CD4-positive, alpha-beta T cell treated with Interleukin-12 subunit alpha and Interleukin-12 subunit beta, for 1 hour (primary cell): ENCODE results near the gene INSR.
"Not testable (repeated sequence)": the region's sequence is repeated elsewhere in the genome, so short reads cannot be mapped to it uniquely, and the experiment has no call there.

Experiments
- DNase-seq: peaks from one replicate; pipeline ENCODE4 v3.0.0-alpha.2; 2020

The INSR gene

DNA sequence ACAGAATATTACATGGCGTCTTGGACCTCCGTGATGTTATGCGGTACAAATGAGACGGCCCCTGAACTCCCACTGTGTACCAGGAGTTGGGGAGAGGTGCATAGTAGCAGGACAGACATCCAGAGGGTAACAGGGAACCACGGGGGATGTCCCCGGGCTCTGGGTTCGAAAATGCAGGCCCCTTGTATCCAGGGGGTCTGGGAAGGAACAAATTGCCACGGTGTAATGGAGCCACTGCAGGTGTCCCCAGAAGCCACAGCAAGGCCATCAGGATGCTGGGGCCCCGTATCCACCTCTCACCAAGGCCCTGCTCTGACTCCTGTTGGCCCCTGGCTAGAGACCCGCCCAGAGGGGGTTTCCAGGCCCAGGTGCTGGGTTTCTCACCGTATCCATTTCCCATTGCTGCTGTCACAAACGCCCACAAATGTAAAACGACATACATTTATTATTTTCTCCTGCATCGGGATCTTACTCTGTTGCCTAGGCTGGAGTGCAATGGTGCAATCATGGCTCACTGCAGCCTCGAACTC is 77.8 kb downstream of the INSR start:
- no peak for DNase-seq

DNA sequence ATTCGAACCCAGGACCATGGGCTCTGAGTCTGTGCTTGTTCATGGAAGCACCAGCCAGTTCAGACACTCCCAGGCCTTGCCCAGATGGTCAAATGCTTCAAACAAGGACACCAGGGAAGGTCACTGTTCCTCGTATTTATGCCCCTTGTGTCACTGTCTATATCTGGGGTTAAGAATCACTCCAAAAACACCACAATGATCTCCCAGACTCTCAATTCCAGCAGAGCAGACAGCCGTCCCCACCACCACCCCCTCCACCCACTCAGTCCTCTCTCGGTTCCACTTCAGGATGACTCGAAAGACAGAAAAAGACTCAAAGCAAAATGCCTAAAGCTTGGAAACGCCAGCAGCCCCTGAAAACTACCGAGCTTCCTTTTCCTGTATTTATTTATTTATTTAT is 79.0 kb downstream of the INSR start:
- DNase-seq = no peak

DNA sequence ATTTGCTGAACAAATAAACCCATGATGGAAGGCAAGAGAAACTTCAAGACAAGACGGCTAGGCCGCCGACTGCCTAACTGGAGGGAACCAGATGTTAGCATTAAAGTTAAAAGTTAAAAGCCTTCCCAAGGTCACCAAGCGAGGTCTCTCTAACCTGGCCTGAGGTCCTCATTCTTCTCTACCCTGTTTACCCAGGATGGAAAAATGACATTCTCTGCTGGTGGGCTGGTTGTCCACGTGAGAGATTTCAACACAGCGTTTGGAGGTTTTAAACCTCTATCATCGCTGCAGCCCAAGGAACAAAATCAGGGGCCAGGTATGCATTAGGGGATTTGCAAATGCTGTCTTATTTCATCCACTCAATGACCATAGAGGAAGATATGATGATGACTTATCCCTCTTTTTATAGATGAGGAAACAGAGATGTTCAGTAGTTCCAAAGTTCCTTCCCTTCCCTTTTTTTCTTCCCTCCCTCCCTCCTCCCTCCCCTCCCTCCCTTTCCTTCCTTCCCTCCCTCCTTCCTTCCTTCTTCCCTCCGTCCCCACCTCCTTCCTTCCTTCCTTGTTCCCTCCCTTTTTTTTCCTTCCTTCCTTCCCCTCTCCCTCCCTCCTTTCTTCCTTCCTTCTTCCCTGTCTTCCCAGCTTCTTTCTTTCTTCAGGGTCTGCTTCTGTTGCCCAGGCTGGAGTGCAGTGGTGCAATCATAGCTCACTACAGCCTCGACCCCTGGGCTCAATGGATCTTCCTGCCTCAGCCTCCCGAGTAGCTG is 79.7 kb downstream of the INSR start:
- no peak for DNase-seq

DNA sequence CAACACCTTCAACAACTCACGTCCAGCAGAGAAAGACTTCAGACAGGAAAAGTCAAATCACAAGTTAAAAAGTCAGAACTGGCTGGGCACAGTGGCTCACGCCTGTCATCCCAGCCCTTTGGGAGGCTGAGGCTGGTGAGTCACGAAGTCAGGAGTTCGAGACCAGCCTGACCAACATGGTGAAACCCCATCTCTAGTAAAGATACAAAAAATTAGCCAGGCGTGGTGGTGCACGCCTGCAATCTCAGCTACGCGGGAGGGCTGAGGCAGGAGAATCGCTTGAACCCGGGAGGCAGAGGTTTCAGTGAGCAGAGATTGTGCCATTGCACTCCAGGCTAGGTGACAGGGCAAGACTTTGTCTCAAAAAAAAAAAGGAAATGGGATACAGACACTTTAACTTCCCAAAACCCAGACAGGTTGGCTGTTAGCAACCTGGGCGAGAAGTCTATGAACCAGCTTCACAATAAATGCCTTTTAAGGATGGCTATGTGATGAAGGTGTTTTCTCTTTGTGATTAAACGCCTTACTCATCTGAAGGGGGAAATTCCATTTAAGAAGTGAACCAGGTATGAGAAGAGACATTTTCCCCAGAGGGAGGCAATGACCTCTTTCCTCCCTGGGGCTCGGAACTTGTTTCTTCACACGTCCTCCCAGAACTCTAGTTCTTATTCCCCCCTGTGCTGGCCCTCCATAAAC is 80.4 kb downstream of the INSR start:
- DNase-seq = no peak

DNA sequence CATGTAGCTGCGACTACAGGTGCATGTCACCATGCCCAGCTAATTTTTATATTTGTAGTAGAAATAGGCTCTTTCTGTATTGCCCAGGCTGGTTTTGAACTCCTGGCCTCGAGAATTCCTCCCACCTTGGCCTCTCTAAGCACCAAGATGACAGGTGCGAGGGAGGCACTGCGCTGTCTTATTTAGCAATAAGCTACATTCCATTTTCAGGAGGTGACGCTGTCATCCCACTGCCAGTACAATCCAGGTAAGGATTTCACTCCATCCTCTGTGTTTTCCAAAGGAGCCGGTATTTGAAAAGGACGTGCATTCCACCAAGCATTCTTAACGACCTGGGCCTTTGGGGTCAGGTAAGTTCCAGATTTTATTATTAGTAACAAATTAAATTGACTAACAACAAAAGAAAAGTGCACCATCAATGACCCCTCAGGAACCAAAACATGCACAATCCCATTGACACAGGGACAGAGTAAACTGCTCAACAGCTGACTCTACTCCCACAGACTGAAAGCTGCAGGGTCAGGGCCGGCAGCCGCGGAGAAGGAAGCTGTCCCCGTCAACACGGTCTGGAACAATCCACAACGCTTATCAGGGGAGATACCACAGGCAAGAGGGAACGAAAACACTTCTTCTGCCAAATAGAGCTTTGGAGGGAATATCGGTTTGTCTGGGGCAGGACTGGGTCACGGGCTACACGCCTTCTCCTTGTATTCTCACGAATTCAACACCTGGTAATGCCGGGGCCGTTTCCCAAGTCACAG is 82.8 kb downstream of the INSR start:
- DNase-seq = no peak

DNA sequence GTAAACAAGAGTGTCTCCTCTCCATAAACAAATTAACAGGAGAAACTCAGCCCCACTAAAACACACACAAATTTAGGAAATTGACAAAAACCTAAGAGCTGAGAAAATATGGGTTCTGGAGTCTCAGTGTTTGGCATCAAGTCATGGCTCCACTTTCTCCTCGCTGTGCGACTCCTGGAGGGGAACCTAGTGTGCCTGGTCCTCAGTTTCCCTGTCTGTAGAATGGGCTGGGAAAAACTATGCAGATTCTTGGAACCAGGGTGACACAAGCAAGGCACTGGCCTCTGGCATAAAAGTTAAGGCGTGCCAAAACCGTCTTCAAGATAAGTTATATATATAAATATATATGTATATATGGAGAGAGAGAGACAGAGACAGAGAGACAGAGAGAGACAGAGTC is 83.9 kb downstream of the INSR start:
- DNase-seq = no peak

DNA sequence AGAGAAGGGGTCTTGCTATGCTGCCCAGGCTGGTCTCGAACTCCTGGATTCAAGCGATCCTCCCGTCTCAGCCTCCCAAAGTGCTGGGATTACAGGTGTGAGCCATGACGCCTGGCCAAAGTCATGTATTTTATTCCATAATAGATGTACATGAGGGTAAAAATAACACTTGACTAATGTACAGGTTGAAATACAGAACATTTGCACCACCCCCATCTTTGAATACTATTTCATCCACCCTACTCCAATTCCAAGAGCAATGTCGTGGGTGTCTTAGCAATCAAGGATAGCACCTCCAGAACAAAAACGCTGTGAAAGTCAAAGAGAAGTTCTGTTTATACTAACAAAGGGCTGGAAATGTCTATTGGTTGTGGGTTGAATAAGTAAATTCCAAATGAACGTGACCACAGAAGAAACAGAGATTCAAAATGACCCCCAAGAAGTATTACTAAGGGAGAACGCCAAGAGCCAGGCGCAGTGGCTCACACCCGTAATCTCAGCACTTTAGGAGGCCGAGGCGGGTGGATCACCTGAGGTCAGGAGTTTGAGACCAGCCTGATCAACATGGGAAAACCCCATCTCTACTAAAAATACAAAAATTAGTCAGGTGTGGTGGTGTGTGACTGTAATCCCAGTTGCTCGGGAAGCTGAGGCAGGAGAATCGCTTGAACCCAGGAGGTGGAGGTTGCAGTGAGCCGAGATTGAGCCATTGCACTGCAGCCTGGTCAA is 84.5 kb downstream of the INSR start:
- DNase-seq = not testable (repeated sequence)

DNA sequence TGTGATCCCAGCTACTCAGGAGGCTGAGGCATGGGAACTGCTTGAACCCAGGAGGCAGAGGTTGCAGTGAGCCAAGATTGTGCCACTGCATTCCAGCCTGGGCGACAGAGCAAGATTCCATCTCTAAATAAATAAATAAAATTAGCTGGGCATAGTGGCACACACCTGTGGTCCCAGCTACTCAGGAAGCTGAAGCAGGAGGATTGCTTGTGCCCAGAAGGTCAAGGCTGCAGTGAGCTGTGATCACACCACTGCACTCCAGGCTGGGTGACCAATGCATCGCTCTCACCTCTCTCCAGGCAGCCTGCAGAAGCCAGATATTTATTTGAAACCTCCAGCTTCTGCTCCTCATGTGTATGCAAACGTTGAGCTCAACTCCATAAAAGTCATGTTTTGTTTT is 85.2 kb downstream of the INSR start:
- DNase-seq = not testable (repeated sequence)

DNA sequence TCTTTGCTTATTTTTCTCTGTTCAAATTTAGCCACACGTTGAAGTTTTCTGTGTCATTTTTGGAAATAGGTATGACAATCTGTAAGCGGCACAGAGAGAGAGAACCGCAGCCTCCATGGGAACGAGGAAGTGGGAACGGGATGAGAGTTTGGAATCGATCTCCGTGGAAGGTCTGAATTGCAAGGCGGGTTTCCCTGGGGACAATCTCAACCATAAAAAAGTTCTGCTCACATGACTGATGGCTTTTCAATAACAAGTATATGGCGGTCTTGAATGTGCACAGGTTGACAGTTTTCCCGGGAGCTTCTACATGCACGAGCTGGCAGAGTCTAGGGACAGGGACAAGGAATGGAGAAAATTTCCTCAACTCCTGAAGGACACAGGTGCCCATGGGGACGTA is 90.9 kb downstream of the INSR start:
- no peak for DNase-seq

DNA sequence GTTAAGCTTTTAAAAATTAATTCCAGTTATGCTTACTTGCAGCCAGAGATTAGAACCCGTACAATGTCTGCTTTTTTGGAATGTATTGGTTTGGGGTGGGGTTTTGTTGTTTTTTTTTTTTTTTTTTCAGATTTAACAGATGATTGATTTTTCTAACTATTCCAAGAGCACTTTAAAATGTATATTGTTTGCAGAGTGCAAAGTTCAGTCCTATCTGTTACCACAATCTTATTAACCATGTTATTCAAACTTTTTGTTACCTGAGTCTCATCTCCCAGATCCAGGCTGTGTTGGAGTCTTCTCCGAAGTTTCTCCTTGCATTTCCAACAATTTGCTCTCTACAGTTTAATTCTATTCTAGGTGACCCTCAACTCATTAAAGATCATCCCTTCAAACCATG is 91.3 kb downstream of the INSR start:
- DNase-seq = no peak

DNA sequence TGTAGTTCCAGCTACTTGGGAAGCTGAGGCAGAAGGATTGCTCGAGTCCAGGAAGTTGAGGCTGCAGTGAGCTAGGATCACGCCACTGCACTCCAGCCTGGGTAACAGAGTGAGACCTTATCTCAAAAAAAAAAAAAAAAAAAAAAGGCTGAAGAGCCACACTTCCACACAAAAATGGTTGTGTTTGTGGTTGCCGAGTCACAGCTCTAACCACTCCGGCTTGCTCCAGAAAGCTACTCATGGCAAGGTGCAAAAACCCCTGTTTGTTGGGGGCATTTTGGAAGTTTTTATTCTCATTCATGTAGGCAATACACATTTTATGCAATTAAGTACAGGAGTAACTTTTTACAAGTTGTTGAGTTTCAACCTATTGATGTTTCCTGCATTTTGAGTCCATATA is 93.5 kb downstream of the INSR start:
- no peak for DNase-seq

DNA sequence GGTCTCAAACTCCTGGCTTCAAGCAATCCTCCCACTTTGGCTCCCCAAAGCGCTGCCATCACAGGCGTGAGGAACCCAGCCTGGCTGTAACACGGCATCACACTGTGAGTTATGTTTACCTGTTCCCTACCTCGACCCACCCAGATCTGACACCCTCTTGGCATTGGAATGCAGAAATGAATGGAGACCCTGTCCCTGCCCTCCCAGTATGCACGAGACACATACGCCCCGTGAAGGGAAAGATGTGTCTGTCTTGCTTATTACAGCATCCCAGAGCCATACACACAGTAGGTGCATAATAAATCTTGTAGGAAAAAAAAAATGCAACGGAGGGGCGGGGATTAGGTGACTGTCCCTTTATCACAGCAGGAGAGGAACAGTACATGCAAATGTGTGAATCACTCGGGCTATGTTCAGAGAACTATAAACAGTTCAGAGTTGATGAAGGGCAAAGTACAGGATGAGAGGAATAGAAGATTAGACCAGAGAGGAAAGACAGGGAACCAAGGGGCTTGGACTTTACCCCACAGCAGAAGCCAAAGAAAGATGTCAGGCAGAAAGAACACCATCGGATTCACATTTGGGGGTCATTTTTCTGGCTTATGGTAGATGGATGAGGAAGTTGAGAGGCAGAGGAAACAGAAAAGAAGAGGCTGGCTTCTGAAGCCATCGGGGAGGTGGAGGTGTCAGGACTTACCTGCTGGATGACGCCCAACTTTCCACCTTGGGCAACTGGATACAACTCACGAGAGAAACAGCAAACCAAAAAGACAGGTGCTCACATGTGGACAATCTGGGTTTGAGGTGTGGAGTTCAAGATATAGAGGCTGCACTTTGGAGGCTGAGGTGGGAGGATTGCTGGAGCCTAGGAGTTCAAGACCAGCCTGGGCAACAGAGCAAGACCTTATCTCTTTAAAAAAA is 94.3 kb downstream of the INSR start:
- DNase-seq = no peak

DNA sequence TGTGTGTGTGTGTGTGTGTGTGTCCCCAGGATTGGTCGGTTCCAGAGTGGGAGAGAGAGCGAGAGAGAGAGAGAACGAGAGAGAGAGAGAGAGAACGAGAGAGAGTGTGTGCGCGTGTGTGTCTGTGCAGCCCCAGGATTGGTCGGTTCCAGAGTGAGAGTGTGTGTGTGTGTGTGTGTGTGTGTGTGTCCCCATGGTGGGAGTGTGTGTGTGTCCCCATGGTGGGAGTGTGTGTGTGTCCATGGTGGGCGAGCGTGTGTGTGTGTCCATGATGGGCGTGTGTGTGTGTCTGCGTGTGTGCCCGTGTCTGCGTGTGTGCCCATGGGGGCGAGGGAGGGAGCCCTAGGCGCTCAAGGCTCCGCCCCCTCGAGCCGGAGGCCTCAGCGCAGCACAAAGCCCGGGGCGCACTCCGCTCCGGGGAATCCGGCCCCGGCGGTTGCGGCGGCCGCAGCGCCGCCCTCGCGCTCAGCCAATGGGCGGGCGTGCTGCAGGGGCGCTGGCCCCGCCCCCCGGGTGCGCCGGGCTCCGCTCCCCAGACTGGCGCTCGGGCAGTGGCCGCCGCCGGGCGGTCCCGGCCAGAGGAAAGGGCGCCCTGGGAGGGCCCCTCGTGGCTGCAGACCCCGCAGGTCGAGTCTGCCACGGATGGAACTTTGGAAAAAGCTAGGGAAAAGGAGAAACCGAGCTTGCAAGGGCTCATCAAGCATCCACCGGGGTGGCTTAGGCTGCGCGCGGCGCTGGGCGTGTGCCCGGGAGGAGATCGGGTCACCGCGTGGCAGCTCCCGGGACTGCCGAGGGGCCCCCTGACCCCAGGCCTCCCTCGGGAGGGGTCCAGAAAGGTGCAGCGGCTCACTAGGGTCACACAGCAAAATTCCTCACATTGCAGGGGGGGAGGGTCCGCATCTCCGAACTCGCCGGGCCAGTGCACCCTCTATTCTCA is 96.2 kb downstream of the INSR start:
- DNase-seq = peak; percentile 93

DNA sequence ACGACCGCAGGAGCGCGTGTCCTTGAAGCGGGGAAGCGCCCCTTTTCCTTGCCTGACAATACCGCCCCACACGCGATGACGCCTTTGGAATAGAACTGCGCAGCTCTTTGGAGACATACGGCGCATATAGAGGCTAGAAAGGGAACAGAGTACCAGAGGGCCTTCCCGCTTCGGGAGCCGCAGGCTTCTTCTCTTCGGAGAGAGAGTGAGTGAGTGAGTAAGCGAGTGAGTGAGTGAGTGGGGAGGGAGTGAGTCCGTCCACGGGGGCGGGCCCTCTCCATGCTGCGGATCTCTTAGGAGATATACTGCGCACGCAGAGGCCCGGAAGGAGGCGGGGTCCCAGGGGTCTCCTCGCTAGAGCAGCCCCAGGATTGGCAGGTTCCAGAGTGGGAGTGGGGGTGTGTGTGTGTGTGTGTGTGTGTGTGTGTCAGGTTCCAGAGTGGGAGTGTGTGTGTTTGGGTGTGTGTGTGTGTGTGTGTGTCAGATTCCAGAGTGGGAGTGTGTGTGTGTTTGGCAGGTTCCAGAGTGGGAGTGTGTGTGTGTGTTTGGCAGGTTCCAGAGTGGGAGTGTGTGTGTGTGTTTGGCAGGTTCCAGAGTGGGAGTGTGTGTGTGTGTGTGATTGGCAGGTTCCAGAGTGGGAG is 97.0 kb downstream of the INSR start:
- DNase-seq = peak; percentile 85

DNA sequence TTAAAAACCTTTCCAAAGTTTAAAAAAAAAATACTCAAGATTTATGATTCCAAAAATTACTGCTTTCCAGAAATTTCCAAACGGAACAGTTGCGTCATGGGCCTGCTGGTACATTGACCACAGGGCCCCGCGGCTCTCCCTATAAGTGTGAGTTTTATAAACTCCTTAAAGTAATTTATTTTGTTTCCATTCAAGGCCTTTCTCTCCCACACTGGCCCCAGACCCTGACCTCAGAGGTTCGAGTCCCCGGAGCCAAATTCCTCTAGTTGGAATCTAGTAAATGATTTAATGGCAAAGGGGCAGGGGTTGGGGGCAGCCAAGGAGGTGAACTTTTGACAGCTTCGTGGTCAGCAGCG is 97.5 kb downstream of the INSR start:
- DNase-seq = no peak

DNA sequence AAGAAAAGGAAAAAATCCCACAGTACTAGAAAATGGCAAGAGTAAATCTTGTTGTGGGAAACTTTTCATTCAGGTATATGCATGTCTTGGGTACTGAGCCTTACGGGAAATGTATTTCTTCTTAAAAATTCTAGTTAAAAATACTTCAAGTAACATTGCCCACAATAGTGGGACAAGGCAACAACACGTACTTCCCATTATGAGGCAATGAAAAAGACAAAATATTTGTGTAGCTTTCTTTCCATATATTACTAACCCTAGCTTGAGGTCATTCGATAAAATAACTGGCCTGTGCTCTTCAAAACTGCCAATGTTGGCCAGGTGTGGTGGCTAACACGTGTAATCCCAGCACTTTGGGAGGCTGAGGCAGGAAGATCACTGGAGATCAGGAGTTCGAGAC is 99.2 kb downstream of the INSR start:
- DNase-seq = no peak

DNA sequence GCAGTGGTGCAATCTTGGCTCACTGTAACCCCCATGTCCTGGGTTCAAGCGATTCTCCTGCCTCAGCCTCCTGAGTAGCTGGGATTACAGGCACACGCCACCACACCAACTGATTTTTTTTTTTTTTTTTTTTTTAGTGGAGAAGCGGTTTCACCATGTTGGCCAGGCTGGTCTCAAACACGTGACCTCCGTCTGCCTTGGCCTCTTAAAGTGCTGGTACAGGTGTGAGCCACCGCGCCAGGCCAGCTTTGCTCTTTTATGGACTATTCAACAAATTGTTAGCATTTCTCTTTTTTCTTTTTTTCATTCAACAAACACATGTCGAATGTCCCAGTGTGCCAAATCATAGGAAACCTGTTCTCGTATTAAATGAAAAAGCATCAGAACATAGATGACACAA is 99.6 kb downstream of the INSR start:
- no peak for DNase-seq

DNA sequence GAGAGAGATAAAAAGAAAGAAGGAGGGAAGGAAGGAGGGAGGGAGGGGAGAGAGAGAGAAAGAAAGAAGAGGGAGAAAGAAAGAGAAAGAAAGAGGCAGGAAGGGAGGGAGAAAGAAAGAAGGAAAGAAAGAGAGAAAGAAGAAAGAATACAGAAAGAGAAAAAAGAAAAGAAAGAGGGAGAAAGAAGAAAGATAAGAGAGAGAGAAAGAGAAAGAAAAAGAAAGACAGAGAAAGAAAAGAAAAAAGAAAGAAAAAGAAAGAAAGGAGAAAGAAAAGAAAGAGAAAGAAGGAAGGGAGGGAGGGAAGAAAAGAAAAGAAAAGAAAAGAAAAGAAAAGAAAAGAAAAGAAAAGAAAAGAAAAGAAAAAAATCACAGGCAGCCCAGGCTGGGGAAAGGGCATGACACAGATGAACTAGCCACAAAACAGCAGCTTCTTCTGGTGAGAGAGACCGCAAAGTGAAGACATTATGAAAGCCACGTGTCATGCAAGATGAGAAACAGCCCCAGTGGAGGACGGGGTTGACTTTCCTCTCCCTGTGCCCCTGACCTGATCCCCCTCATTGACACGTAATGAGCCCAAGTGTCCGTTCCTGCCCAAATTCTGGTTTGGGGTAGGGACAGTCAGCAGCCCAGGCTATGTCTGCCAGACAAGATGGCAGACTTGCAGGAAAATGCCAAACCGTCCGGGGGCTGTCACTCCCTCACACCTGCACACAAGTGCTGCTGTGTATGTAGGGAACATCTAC is 102.1 kb downstream of the INSR start:
- DNase-seq = peak; percentile 62
